Middle frontal gyrus (tissue), 1 donor: Measurements from ENCODE around the gene ACSF2.
A peak's percentile ranks its signal among the peaks of the same experiment; 100 is the strongest.
"Not testable (repeated sequence)": the region's sequence is repeated elsewhere in the genome, so short reads cannot be mapped to it uniquely, and the experiment has no call there.

ENCODE experiments used
- DNase-seq: peaks from one replicate; pipeline ENCODE4 v3.0.0-alpha.2; 2015; ENCODE audit warnings: low spot score; ENCODE audit errors: extremely low spot score

The ACSF2 gene

DNA sequence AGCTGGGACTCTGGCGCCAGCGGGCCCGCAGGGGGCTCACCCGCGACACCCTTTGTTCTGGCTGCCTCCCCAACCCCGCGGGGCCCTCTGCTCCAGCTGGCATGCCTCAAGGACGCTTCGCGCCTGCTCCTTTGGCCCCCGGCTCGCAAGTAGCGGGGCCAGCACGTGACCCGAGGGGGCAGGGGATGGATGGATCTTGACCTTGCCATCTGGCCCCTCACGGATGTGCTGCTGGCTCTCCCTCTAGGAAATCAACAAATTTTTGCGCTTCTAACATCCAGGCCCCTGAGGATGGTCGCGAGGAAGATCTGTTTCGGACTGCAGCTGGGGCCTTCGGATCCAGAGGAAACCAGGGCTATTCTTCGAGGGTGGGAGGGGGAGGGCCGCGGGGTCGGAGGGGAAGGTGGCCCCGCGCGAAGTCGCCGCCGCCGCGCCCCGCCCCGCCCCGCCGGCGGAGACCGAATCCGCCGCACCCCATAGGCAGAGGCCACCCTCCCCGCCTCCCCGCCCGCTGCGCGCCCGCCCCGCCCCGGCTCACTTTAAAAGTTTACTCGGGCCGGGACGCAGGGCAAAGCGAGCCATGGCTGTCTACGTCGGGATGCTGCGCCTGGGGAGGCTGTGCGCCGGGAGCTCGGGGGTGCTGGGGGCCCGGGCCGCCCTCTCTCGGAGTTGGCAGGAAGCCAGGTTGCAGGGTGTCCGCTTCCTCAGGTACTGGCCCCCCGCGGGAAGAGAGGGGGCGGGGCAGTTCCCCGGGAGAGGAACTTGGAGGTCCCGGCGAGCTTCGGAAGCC lies at the start of gene ACSF2:
Gene ACSF2, plus strand, starts transcription at position 537 of the 790 bp plus-strand sequence. Its CDS starts 44 bp downstream, at position 581.
- DNase-seq: no peak

DNA sequence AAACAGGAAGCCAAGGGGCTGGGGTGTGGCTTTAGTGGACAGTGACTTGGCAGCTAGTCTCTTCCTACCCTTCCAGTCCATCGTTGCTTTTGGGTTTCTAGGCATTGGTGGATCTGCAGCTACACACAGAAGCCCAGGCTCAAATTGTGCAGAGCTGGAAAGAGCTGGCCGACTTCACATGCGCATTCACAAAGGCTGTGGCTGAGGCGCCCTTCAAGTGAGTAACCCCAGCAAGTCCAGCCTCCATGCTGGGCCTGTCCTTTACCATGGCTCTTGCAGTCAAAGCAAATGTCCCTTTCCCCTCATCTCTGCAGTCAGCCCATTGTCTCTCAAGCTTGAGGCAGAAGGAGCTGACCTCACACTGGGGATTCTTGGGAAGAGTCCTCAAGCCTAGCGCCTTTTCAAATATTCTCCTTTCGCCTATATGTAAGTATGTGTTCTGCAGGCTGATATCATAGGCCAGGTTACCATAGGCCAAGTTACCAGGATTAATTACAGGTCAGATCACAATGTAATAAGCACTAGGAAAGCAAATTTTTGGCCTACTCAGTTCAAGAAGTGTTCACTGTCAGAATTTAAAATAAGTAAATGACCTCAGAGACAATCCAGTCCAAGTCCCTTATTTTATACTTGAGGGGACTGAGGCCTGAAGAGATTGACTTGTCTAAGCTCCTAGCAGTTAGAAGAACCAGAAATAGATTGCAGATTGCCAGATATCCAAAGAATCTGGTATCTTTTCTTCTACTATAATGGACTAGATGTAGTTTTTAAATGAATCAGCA lies 46.5 kb upstream of the ACSF2 start:
- no peak for DNase-seq

- no peak for DNase-seq
These were observed 45.4 kb upstream of the ACSF2 start for GRCh38 chr17:50380369-50381259.

- DNase-seq: no peak
These were observed 44.7 kb upstream of the ACSF2 start for GRCh38 chr17:50381260-50381815.

GRCh38 chr17:50381920-50382319 lies 44.1 kb upstream of the ACSF2 start:
- no peak for DNase-seq

DNA sequence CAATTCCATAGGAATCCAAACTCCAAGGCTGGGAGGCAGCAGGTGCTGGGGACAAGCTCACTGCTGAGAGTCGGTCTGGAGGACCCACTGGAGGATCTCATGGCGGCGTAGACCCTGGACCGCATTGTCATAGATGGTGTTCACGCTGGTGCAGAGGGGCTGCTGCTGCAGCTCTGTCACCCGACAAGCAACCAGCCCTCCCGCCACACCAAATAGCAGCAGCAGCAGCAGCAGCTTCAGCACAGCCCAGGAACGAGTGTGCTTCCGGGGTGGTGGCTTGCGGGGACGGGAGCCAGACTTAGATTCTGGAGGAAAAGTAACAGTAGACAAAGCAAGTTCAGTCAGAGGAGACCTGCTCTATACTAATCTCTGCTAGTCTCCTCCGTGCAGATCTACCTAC lies 43.1 kb upstream of the ACSF2 start:
- DNase-seq: no peak

DNA sequence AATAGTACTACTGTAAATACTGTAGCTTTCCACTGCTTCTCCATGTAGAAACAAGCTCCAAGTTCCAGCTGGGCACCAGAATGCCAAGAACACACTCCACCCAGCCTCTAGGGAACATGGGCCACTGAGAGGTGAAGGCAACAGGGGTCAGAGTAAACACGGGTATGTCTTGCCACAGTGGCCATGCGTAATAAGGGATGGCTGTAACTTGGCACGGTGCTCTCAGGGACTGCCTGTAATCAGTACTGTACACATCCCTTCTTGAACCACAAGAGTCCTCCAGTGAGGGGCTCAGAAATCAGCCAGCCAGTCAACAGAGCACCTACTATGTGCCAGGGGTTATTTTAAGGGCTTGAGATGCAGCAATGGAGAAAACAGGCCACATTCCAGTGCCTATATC lies 39.5 kb upstream of the ACSF2 start:
- no peak for DNase-seq

GRCh38 chr17:50388728-50389127 lies 37.3 kb upstream of the ACSF2 start:
- DNase-seq: no peak

GRCh38 chr17:50389534-50389933 lies 36.5 kb upstream of the ACSF2 start:
- DNase-seq: no peak

DNA sequence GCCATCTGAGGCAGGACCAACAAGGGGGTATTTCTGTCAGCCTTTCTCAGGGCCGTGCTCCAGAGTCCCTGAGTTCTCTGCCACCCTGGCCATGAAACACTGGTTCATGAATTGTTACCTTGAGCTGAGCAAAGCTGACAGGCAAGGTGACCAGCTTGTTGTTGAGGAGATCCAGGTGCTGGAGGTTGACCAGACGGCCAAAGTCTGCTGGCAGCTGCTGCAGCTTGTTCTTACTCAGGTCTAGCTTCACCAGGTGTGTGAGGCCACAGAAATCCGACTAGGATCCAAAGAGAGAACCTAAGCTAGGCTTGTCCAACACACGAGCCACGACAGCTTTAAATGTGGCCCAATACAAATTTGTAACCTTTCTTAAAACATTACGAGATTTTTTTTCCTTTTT lies 33.4 kb upstream of the ACSF2 start:
- no peak for DNase-seq

GRCh38 chr17:50393700-50394099 lies 32.3 kb upstream of the ACSF2 start:
- DNase-seq: no peak

DNA sequence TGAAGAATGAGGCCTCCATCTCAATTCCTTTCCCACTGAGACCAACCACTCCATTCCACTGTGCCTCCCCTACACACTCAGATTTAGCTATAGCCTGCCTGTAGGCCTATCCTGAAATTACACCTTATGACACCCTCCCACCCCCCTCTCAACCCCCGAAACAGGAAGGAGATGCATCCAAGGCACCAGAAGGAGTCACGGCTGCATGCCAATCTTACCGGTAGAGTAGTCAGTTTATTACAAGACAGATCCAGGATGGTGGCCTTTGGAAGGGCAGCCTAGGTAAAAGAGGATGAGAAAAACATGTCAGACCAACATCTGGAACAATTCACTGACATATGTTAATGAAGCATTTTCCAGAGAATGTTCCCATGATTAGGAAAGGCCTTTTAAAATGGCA lies 31.3 kb upstream of the ACSF2 start:
- no peak for DNase-seq

DNA sequence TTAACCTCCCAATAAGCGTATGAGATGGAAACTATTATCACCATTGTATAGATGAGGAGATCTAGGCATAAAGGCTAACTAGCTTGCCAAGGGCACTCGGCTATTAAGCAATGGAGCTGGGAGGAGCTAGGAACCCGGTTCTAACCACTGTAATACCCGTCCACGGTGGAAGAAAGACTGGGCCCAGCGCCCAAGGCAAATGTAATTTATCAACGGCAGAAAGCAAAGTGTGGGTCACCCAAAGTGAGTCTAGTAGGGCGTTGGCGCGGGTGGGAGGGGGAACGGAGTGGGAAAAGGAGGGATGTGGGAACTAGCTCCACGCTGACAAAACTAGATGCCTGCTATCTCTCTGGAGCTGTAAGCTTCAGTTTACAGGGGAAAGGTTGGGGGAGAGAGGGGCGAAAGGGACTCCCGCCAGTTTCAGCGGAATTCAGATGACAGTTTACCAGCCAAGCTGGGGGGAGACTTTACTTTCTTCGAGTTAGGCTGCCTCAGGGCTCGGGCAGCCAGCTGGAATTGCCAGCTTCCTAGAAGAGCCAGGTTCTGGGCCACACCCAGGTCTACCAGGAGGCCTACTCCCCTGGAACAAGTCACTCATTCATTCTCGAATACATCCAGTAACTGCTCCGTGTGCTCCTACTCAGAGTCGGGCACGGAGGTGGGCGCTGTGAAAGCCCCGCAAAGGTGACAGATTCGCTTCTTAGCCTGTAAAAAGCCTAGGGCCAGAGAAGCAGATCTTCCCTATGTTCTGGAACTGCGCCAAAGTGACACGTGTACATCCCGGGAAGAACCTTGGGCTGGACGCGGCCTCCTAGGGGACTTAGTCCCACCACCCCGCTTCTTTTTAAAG lies 29.5 kb upstream of the ACSF2 start:
- DNase-seq: no peak

DNA sequence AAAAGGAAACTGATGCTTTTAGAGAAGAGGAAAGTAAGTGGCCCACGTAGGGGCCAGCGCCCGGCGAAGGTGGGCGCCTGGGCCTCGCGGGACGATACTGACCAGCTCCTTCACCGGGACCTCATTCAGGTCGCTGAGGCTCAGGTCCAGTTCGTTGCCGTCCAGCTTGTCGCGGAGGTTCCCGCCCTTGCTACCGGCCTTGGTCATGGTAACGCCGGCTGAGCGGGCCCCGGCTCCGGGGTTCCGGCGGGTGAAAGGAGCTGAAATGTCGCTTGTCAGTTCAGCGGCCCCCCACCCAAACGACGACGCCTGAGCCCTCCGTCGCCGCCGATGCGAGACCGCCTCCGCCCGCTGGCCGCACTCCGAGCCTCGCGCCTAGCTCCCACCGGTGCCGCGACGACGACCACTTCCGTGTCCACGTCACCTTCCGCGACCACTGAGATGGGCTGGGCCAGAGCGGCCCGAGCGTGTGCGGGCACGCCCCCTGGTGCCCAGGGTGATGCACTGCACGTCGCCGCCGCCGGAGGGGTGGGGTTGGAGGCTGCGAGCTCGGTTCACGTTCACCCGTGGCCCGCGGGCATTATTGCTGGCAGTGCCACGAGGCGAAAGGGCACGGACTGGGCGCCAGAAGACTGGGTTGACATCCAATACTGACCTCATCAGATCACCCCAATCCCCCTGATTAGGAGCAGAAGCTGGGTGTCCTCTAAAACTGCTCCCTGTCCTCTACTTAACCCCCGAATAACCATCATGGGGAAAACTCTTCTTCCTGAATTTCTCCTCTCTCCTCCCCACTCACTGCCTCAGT lies 28.7 kb upstream of the ACSF2 start, which contains the start of gene LRRC59:
Gene LRRC59, minus strand, starts transcription at position 413 of the 808 bp plus-strand sequence. Its CDS starts 206 bp downstream, at position 207.
- peak; percentile 20 for DNase-seq

DNA sequence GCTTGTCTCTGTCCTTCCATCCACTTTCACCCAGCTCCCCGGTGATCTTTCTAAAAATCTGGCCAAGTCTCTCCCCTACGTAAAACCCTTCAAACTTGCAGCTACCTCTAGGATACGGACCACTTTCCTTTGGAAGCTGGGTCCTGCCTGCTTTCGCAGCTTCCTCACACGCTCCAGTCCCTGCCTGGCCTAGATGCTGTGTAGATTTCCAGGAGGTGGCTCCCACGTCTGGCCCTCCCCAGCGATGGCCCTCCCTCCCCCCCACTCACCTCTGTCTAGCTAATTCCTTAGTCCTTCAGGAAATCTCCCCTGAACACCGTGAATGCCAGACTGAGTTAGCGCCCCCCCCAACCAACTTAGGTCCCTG lies 28.1 kb upstream of the ACSF2 start:
- DNase-seq: no peak

GRCh38 chr17:50398672-50399071 lies 27.3 kb upstream of the ACSF2 start:
- DNase-seq: not testable (repeated sequence)

DNA sequence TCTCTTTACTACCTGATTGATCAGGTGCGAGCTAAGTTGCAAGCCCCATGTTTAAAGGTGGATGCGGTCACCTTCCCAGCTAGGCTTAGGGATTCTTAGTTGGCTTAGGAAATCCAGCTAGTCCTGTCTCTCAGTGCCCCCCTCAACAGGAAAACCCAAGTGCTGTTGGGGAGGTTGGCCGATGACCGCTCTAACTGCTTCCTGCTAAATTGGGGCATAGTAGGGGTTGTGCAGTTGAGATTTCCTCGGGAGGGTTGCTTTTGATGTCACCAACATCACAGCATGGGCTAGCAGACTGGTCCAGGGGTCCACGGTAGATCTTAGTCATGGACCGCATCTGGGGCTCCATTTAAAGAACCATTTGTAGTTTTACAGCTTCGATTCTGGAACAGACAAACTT lies 26.4 kb upstream of the ACSF2 start:
- not testable (repeated sequence) for DNase-seq

GRCh38 chr17:50405351-50405750 lies 20.7 kb upstream of the ACSF2 start:
- DNase-seq: not testable (repeated sequence)

DNA sequence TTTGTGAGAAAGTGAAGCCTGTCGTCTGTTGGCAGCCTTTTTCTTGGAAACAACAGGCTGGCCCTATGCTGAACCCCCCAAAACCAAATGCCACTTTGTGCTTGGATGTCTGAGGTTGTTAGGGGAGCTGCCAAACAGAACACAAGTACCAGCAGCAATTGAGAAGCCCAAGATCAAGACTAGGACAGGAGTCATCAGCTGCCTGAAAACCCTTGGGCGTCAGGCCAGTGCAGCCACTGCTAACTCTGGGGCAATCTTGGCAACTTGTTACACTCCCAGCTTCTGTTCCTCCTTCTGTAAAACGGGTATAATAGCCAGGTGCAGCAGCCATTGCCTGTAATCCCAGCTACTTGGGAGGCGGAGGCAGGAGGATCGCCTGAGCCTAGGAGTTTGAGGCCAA lies 19.4 kb upstream of the ACSF2 start:
- no peak for DNase-seq
